H1 (cell line): ENCODE measurements around the gene MIDN. TPM values are rescaled to one million over a fixed set of nuclear protein-coding genes. Genes with fewer than 3 reads are reported as not detected.

ENCODE experiments used
- BACH1 ChIP-seq: IDR thresholded peaks from 2 replicates; pipeline ENCODE4 v1.6.1; 2012; ENCODE audit warnings: low read length, improper control_type of control experiment
- E2F6 ChIP-seq: IDR thresholded peaks from 2 replicates; pipeline ENCODE4 v1.6.1; 2012; ENCODE audit warnings: inconsistent platforms
- FOSL1 ChIP-seq: IDR thresholded peaks from 2 replicates; pipeline ENCODE4 v1.6.1; 2011; ENCODE audit warnings: mild to moderate bottlenecking, low read depth, low read length, moderate library complexity; ENCODE audit not compliant: insufficient read depth
- KDM1A ChIP-seq: fragments of 200-600, 300-600 bp; sonication (generic); IDR thresholded peaks from 2 replicates; pipeline ENCODE4 v1.7.1; 2016; ENCODE audit warnings: mild to moderate bottlenecking, low read length, borderline replicate concordance
- KDM4A ChIP-seq: IDR thresholded peaks from one replicate; pipeline ENCODE4 v1.7.1; 2012; ENCODE audit warnings: low read depth, mild to moderate bottlenecking, moderate library complexity, low read length, inconsistent platforms; ENCODE audit not compliant: severe bottlenecking
- MAX ChIP-seq: IDR thresholded peaks from 2 replicates; pipeline ENCODE4 v1.6.1; 2012; ENCODE audit warnings: inconsistent platforms
- PHF8 ChIP-seq: fragments of 200-600 bp; sonication (generic); conservative IDR thresholded peaks from 2 replicates; pipeline ENCODE4 v1.7.1; 2012; ENCODE audit warnings: low read depth, mild to moderate bottlenecking, inconsistent platforms, low read length, moderate library complexity
- POLR2A ChIP-seq, 2 experiments: IDR thresholded peaks; 1 replicate in 1 of 2; 2 replicates in 1 of 2; pipeline ENCODE4 v1.6.1; 2011; ENCODE audit warnings: low read depth in 2 of 2, low read length in 2 of 2, mild to moderate bottlenecking in 2 of 2; ENCODE audit errors: control extremely low read depth in 1 of 2
- POLR2AphosphoS5 ChIP-seq: IDR thresholded peaks from 2 replicates; pipeline ENCODE4 v1.6.1; 2011; ENCODE audit warnings: low read depth, low read length
- RBBP5 ChIP-seq: IDR thresholded peaks from 2 replicates; pipeline ENCODE4 v1.7.1; 2012; ENCODE audit warnings: low read depth, mild to moderate bottlenecking, inconsistent platforms, low read length, moderate library complexity, borderline replicate concordance
- RNF2 ChIP-seq: fragments of 200-900, 300-1000 bp; sonication (generic); IDR thresholded peaks from 2 replicates; pipeline ENCODE4 v1.7.1; 2016; ENCODE audit warnings: borderline replicate concordance, low read depth, mild to moderate bottlenecking, antibody characterized with exemption, low read length; ENCODE audit not compliant: poor library complexity, severe bottlenecking; ENCODE audit errors: missing control alignments
- SP4 ChIP-seq: IDR thresholded peaks from 2 replicates; pipeline ENCODE4 v1.6.1; 2012; ENCODE audit warnings: low read length, inconsistent platforms
- TAF1 ChIP-seq: IDR thresholded peaks from 2 replicates; pipeline ENCODE4 v1.6.1; 2011; ENCODE audit warnings: mild to moderate bottlenecking, low read depth, low read length
- polyA plus RNA-seq, 7 experiments: library from polyadenylated mRNA; depleted of rRNA in 3 of 7; stranded (reverse) in 5 of 7; unstranded in 2 of 7; fragments of >200 nt in 5 of 7; fragments of 200-250 nt in 2 of 7; gene quantifications; 1 replicate in 5 of 7; 2 replicates in 1 of 7; 4 replicates in 1 of 7; pipeline versions ENCODE4 v1.2.1 to v1.2.3, GENCODE V29; 2011 to 2013; ENCODE audit warnings: missing spikeins in 2 of 7, mixed read lengths in 2 of 7
- total RNA-seq: library from RNA; stranded (reverse); fragmentation: NEBNext Ultra II Directional; extraction: Animal tissue kit (Norgen Biotek cat#: 25700); gene quantifications from 2 replicates; pipeline ENCODE4 v1.2.1, GENCODE V29; 2021
- TF ChIP-seq, protein P1 (sequence below): IDR thresholded peaks from 2 replicates; pipeline ENCODE4 v1.6.1; 2012; ENCODE audit warnings: low read length, inconsistent platforms

Gene MIDN
- total and polyA plus RNA-seq, 2 of the 8 experiments (the other 6 are each of a cell fraction or from before 2014, with no cell fraction given), result 39.8 to 159 TPM

DNA sequence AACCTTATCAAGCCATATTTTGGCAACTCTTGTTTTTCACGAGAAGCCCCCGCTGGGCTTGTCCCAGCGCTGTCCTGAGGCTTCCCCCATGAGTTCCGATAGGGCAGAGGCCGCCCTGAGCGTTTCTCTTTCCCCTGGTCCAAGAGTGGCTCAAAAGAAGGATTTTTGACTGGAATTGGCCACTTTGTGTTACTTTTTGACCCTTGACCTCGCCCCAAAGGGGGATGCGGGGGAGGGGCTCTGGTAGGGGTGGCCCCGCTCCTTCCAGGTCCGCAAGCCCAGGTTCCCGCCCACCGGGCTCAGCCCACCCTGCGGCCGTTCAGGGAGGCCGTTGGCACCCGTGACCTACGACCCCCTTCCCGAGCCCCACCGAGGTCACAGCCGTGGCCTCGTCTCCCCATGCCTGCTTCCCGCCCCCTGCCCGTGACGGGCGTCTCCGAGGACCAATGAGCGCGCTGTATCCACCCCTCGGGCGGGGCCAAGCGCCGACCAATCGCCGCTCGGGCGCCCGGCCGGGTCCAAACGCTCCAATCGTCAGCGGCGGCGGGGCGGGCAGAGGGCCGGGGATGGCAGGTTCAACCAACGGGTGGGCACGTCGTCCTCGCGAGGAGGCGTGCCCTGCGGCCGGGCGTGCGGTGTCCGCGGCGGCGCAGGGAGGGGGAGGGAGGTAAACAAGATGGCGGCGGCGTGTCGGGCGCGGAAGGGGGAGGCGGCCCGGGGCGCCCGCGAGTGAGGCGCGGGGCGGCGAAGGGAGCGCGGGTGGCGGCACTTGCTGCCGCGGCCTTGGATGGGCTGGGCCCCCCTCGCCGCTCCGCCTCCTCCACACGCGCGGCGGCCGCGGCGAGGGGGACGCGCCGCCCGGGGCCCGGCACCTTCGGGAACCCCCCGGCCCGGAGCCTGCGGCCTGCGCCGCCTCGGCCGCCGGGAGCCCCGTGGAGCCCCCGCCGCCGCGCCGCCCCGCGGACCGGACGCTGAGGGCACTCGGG lies 43.0 kb upstream of the MIDN start, which contains the start of gene STK11 (continued):
- TF ChIP-seq PHF8 (peak; percentile 67; the same call in 1 of the 2 replicates), TAF1 (peak; percentile 83), POLR2A (IDR thresholded peaks at IDR 0.05; ENCODE audit: control extremely low read depth in 1 of 2, low read depth in 2 of 2, low read length in 2 of 2) (peak in 1 of 2 experiments; percentile 46; a peak in 1 of 3 replicates), KDM4A (no peak), E2F6 (peak; percentile 60), FOSL1 (no peak), RBBP5 (peak; percentile 58; the same call in 1 of the 2 replicates), MAX (peak; percentile 62), POLR2AphosphoS5 (peak; percentile 66; the same call in 1 of the 2 replicates), BACH1 (peak; percentile 76), KDM1A (peak; percentile 16; the same call in 1 of the 2 replicates), SP4 (0 out of 2 replicates have a peak, but pooled peaks have one; percentile 45), RNF2 (no peak)
- TF ChIP-seq, protein P1, sequence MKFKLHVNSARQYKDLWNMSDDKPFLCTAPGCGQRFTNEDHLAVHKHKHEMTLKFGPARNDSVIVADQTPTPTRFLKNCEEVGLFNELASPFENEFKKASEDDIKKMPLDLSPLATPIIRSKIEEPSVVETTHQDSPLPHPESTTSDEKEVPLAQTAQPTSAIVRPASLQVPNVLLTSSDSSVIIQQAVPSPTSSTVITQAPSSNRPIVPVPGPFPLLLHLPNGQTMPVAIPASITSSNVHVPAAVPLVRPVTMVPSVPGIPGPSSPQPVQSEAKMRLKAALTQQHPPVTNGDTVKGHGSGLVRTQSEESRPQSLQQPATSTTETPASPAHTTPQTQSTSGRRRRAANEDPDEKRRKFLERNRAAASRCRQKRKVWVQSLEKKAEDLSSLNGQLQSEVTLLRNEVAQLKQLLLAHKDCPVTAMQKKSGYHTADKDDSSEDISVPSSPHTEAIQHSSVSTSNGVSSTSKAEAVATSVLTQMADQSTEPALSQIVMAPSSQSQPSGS, result no peak
